OCI-LY7 (cell line): ENCODE measurements around the gene RAD50.

Source experiments
- EZH2phosphoT487 ChIP-seq: fragments of 200-600 bp; sonication (generic); IDR thresholded peaks from 2 replicates; pipeline ENCODE4 v1.6.1; 2018; ENCODE audit warnings: low read depth, borderline replicate concordance, mild to moderate bottlenecking, mixed run types, antibody characterized with exemption, low read length, moderate library complexity, mixed read lengths
- TF ChIP-seq, protein P1 (sequence below): fragments of 200-600 bp; sonication (generic); conservative IDR thresholded peaks from 2 replicates; pipeline ENCODE4 v1.5.1; 2014; ENCODE audit warnings: mild to moderate bottlenecking, antibody characterized with exemption, low read length, moderate library complexity, mixed read lengths

DNA sequence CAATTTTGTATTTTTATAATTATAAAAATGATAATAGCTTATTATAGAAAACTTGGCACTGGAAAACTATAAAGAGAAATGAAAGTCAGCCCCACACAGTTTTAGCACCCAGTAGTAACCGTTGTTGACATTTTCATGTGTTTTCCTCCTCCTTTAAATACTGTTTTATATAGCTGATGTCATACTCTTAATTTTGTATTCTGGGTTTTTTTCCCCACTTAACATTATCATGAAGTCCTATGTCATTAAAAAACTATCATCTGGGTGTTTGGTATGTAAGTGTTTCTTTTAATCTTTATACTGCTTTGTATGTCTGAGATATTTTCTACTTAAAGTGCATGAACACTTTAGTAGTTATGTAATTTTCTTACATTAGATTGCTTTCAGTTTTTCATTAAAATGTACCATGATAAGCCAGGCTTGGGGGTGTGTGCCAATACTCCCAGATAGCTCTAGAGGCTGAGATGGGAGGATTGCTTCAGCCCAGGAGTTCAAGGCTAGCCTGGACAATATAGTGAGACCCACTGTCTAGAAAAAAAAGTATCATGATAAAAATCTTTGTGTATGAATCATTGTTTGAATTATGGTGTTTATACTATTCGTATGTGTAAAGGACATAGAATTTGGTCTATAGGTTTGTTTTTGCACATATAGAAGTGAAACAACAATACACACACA, 2.7 kb downstream of the RAD50 start:
- TF ChIP-seq, protein P1, sequence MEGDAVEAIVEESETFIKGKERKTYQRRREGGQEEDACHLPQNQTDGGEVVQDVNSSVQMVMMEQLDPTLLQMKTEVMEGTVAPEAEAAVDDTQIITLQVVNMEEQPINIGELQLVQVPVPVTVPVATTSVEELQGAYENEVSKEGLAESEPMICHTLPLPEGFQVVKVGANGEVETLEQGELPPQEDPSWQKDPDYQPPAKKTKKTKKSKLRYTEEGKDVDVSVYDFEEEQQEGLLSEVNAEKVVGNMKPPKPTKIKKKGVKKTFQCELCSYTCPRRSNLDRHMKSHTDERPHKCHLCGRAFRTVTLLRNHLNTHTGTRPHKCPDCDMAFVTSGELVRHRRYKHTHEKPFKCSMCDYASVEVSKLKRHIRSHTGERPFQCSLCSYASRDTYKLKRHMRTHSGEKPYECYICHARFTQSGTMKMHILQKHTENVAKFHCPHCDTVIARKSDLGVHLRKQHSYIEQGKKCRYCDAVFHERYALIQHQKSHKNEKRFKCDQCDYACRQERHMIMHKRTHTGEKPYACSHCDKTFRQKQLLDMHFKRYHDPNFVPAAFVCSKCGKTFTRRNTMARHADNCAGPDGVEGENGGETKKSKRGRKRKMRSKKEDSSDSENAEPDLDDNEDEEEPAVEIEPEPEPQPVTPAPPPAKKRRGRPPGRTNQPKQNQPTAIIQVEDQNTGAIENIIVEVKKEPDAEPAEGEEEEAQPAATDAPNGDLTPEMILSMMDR, result no peak
- TF ChIP-seq EZH2phosphoT487, result no peak
